NCI-H2107 treated with DMSO at 0.1 percent for 48 hours (cell line): ENCODE results near the gene RAB40C.

Source experiments
- DNase-seq: peaks from one replicate; lab custom pipeline; 2025; ENCODE audit not compliant: unreplicated experiment; lab: John Stamatoyannopoulos, UW

RAB40C gene

GRCh38 chr16:666572-666971, 76.7 kb downstream of the RAB40C start:
- DNase-seq: no peak

GRCh38 chr16:667113-667779, 77.4 kb downstream of the RAB40C start:
- no peak for DNase-seq

- peak; percentile 70 for DNase-seq
Observed at GRCh38 chr16:667780-668518, 78.1 kb downstream of the RAB40C start, which contains the start of gene RHOT2. Gene RHOT2, plus strand, starts transcription at chr16:668132. Its CDS starts 68 bp downstream, at chr16:668200.

GRCh38 chr16:668519-669171, 78.8 kb downstream of the RAB40C start:
- no peak for DNase-seq

GRCh38 chr16:669666-670065, 79.8 kb downstream of the RAB40C start:
- DNase-seq: no peak

GRCh38 chr16:670485-671352, 80.9 kb downstream of the RAB40C start:
- DNase-seq: no peak

- no peak for DNase-seq
Observed at GRCh38 chr16:671353-672131, 81.7 kb downstream of the RAB40C start.

GRCh38 chr16:672371-672770, 82.5 kb downstream of the RAB40C start:
- no peak for DNase-seq

- no peak for DNase-seq
Observed at GRCh38 chr16:672851-673250, 83.0 kb downstream of the RAB40C start.

- no peak for DNase-seq
Observed at GRCh38 chr16:673399-673991, 83.6 kb downstream of the RAB40C start.

- no peak for DNase-seq
Observed at GRCh38 chr16:674214-674881, 84.5 kb downstream of the RAB40C start.

- DNase-seq: no peak
Observed at GRCh38 chr16:674968-675883, 85.4 kb downstream of the RAB40C start, which contains the start of gene RHBDL1. Gene RHBDL1, plus strand, starts transcription at chr16:675671. Its CDS starts 120 bp downstream, at chr16:675791.

- DNase-seq: no peak
Observed at GRCh38 chr16:675884-676564, 86.2 kb downstream of the RAB40C start.

GRCh38 chr16:676565-676902, 86.7 kb downstream of the RAB40C start:
- peak; percentile 48 for DNase-seq

- DNase-seq: peak; percentile 85
Observed at GRCh38 chr16:676913-677312, 87.0 kb downstream of the RAB40C start.

GRCh38 chr16:677316-678190, 87.7 kb downstream of the RAB40C start:
- DNase-seq: peak; percentile 53
